Measurements from ENCODE around the gene WDFY4.

- TF ChIP-seq, protein P1, sequence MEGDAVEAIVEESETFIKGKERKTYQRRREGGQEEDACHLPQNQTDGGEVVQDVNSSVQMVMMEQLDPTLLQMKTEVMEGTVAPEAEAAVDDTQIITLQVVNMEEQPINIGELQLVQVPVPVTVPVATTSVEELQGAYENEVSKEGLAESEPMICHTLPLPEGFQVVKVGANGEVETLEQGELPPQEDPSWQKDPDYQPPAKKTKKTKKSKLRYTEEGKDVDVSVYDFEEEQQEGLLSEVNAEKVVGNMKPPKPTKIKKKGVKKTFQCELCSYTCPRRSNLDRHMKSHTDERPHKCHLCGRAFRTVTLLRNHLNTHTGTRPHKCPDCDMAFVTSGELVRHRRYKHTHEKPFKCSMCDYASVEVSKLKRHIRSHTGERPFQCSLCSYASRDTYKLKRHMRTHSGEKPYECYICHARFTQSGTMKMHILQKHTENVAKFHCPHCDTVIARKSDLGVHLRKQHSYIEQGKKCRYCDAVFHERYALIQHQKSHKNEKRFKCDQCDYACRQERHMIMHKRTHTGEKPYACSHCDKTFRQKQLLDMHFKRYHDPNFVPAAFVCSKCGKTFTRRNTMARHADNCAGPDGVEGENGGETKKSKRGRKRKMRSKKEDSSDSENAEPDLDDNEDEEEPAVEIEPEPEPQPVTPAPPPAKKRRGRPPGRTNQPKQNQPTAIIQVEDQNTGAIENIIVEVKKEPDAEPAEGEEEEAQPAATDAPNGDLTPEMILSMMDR (IDR thresholded peaks at IDR 0.05) = no peak
- no peak for TF ChIP-seq EP300 (IDR thresholded peaks at IDR 0.05)
Observed at GRCh38 chr10:48976196-48976595, 291.5 kb downstream of the WDFY4 start.

Measured in gastroesophageal sphincter (tissue), 3 donors.